Fibroblast of villous mesenchyme (primary cell): ENCODE measurements around the gene PXMP2. TPM values are rescaled to one million over a fixed set of nuclear protein-coding genes. Genes with fewer than 3 reads are reported as not detected.

ENCODE experiments used
- DNase-seq: peaks from one replicate; pipeline ENCODE4 v3.0.0-alpha.2; 2010; ENCODE audit warnings: low read depth
- H3K4me3 ChIP-seq: 2 replicates; pipeline ENCODE4 v1.5.1; 2011; ENCODE audit warnings: low read depth, mild to moderate bottlenecking, low read length
- total RNA-seq: library from RNA; depleted of rRNA; stranded (reverse); fragments of >200 nt; gene quantifications from 2 replicates; pipeline ENCODE4 v1.2.3, GENCODE V29; 2012
- TF ChIP-seq, protein P1 (sequence below): IDR thresholded peaks from 2 replicates; pipeline ENCODE4 v1.5.1; 2012; ENCODE audit warnings: low read depth, mild to moderate bottlenecking, low read length; ENCODE audit not compliant: insufficient read depth

Gene PXMP2
- total RNA-seq, 1 donor = 10.8 TPM

- DNase-seq = no peak
- H3K4me3 ChIP-seq = no peak overlapping the region
- TF ChIP-seq, protein P1, sequence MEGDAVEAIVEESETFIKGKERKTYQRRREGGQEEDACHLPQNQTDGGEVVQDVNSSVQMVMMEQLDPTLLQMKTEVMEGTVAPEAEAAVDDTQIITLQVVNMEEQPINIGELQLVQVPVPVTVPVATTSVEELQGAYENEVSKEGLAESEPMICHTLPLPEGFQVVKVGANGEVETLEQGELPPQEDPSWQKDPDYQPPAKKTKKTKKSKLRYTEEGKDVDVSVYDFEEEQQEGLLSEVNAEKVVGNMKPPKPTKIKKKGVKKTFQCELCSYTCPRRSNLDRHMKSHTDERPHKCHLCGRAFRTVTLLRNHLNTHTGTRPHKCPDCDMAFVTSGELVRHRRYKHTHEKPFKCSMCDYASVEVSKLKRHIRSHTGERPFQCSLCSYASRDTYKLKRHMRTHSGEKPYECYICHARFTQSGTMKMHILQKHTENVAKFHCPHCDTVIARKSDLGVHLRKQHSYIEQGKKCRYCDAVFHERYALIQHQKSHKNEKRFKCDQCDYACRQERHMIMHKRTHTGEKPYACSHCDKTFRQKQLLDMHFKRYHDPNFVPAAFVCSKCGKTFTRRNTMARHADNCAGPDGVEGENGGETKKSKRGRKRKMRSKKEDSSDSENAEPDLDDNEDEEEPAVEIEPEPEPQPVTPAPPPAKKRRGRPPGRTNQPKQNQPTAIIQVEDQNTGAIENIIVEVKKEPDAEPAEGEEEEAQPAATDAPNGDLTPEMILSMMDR = no peak
Measured at GRCh38 chr12:132653567-132654290, 33.7 kb upstream of the PXMP2 start.

- TF ChIP-seq, protein P1 = no peak
- DNase-seq = peak; percentile 1
- H3K4me3 ChIP-seq = no peak overlapping the region
Measured at GRCh38 chr12:132657004-132657727, 30.2 kb upstream of the PXMP2 start.

DNA sequence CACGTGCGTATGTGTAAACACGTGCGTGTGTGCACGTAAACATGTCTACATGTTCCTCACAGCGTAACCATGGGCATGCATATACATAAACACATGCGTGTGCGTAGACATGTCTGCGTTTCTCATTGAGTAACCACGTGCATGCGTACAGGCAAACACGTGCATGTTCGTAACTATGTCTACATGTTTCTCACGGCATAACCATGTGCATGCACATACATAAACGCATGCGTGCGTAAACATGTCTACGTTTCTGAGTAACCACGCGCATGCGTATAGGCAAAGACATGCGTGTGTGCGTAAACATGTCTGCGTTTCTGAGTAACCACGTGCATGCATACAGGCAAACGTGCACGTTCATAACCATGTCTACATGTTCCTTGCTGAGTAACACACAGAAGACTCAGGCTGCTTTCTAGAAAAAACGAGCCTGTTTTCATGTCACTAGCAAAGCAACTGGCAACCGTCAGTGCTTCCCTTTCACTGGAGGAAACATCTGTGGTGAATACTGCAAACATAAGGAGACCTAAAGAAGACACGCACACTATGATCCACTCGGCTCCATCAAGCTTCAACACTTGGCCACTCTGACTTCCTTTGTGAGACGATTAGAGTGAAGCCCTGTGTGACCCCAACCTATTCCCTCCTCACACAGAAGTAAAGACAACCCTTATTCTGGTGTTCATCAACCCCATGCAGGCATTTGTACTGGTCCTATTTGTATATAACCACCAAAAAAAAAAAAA lies 29.1 kb upstream of the PXMP2 start:
- TF ChIP-seq, protein P1 = no peak
- DNase-seq = no peak
- no peak overlapping the region for H3K4me3 ChIP-seq

GRCh38 chr12:132659146-132659545 lies 28.2 kb upstream of the PXMP2 start:
- H3K4me3 ChIP-seq = no peak overlapping the region
- TF ChIP-seq, protein P1 = no peak
- no peak for DNase-seq

GRCh38 chr12:132660052-132660451 lies 27.3 kb upstream of the PXMP2 start:
- DNase-seq = no peak
- TF ChIP-seq, protein P1 = no peak

GRCh38 chr12:132660996-132661395 lies 26.4 kb upstream of the PXMP2 start:
- TF ChIP-seq, protein P1 = no peak
- no peak for DNase-seq
- no peak overlapping the region for H3K4me3 ChIP-seq

More at GRCh38 chr12:132660052-132660451, 27.3 kb upstream of the PXMP2 start:
- H3K4me3 ChIP-seq = no peak overlapping the region
